Glutamatergic neuron (in vitro differentiated cells): ENCODE measurements around the gene HIPK2. TPM values are rescaled to one million over a fixed set of nuclear protein-coding genes. Genes with fewer than 3 reads are reported as not detected.

ENCODE experiments used
- DNase-seq: peaks from one replicate; pipeline ENCODE4 v3.0.0; 2022
- H3K27ac Mint-ChIP-seq: one replicate; pipeline ENCODE4 v1.8.0; 2020; ENCODE audit warnings: mild to moderate bottlenecking, mixed read lengths, inconsistent platforms; ENCODE audit not compliant: unreplicated experiment
- H3K27me3 Mint-ChIP-seq: one replicate; pipeline ENCODE4 v1.8.0; 2020; ENCODE audit warnings: mild to moderate bottlenecking, moderate library complexity, mixed read lengths, inconsistent platforms; ENCODE audit not compliant: unreplicated experiment
- H3K36me3 Mint-ChIP-seq: one replicate; pipeline ENCODE4 v1.8.0; 2020; ENCODE audit warnings: mild to moderate bottlenecking, mixed read lengths, inconsistent platforms; ENCODE audit not compliant: unreplicated experiment
- H3K4me1 Mint-ChIP-seq: one replicate; pipeline ENCODE4 v1.8.0; 2020; ENCODE audit warnings: mild to moderate bottlenecking, low read depth, mixed read lengths, inconsistent platforms; ENCODE audit not compliant: unreplicated experiment
- H3K4me3 Mint-ChIP-seq: one replicate; pipeline ENCODE4 v1.8.0; 2020; ENCODE audit warnings: mild to moderate bottlenecking, mixed read lengths, inconsistent platforms; ENCODE audit not compliant: unreplicated experiment
- H3K9me3 Mint-ChIP-seq: one replicate; pipeline ENCODE4 v1.8.0; 2020; ENCODE audit warnings: mild to moderate bottlenecking, moderate library complexity, mixed read lengths, inconsistent platforms; ENCODE audit not compliant: unreplicated experiment
- CTCF ChIP-seq: fragments of 200-600 bp; sonication (generic); IDR thresholded peaks from one replicate; pipeline ENCODE4 v1.5.0; 2021; ENCODE audit not compliant: partially characterized antibody, unreplicated experiment
- total RNA-seq: library from RNA; stranded (reverse); fragmentation: NEBNext Ultra II Directional; extraction: Animal tissue kit (Norgen Biotek cat#: 25700); gene quantifications from one replicate; pipeline ENCODE4 v1.2.1, GENCODE V29; 2021; ENCODE audit not compliant: unreplicated experiment

HIPK2 gene
- total RNA-seq, 1 donor from 2014 or later: 36.9 TPM

- Mint-ChIP-seq H3K4me3 (no peak overlapping the region), H3K9me3 (peaks cover 4% of the 10 kb centered on the region), H3K27ac (no peak overlapping the region), H3K36me3 (no peaks in the 10 kb centered on the region), H3K4me1 (peaks cover 17% of the 10 kb centered on the region), H3K27me3 (peaks cover 4% of the 10 kb centered on the region)
- DNase-seq: no peak
- no peak for TF ChIP-seq CTCF
Observed at GRCh38 chr7:139699640-139700504, 77.9 kb downstream of the HIPK2 start.

GRCh38 chr7:139698844-139699243 is 79.0 kb downstream of the HIPK2 start:
- DNase-seq: no peak
- no peak overlapping the region for H3K4me3 Mint-ChIP-seq
- peaks cover 17% of the 10 kb centered on the region for H3K4me1 Mint-ChIP-seq
- peaks cover 4% of the 10 kb centered on the region for H3K9me3 Mint-ChIP-seq
- TF ChIP-seq CTCF: no peak
- no peaks in the 10 kb centered on the region for H3K36me3 Mint-ChIP-seq
- no peak overlapping the region for H3K27ac Mint-ChIP-seq
- H3K27me3 Mint-ChIP-seq: peaks cover 6% of the 10 kb centered on the region

- H3K4me1 Mint-ChIP-seq: peaks cover 17% of the 10 kb centered on the region
- H3K9me3 Mint-ChIP-seq: peaks cover 4% of the 10 kb centered on the region
- no peak for TF ChIP-seq CTCF
- no peaks in the 10 kb centered on the region for H3K36me3 Mint-ChIP-seq
- no peak overlapping the region for H3K4me3 Mint-ChIP-seq
- peaks cover 6% of the 10 kb centered on the region for H3K27me3 Mint-ChIP-seq
- no peak overlapping the region for H3K27ac Mint-ChIP-seq
- no peak for DNase-seq
Observed at GRCh38 chr7:139698278-139698677, 79.5 kb downstream of the HIPK2 start.

GRCh38 chr7:139697056-139697455 is 80.7 kb downstream of the HIPK2 start:
- Mint-ChIP-seq H3K27me3 (peaks cover 6% of the 10 kb centered on the region), H3K4me3 (no peak overlapping the region), H3K4me1 (peaks cover 14% of the 10 kb centered on the region), H3K36me3 (no peaks in the 10 kb centered on the region), H3K9me3 (peaks cover 4% of the 10 kb centered on the region), H3K27ac (no peak overlapping the region)
- TF ChIP-seq CTCF: no peak
- no peak for DNase-seq

- peaks cover 11% of the 10 kb centered on the region for H3K4me1 Mint-ChIP-seq
- DNase-seq: no peak
- TF ChIP-seq CTCF: no peak
- no peak overlapping the region for H3K4me3 Mint-ChIP-seq
- H3K36me3 Mint-ChIP-seq: no peaks in the 10 kb centered on the region
- H3K27me3 Mint-ChIP-seq: peaks cover 3% of the 10 kb centered on the region
- peaks cover 4% of the 10 kb centered on the region for H3K9me3 Mint-ChIP-seq
- no peak overlapping the region for H3K27ac Mint-ChIP-seq
Observed at GRCh38 chr7:139696552-139696951, 81.2 kb downstream of the HIPK2 start.
